GM21447 (cell line): Measurements from ENCODE around the gene TXNDC11.

Experiments
- ATAC-seq: cut with Tn5 transposase; IDR thresholded peaks from one replicate; pipeline ENCODE4 v1.9.1; 2021; ENCODE audit not compliant: unreplicated experiment

Gene TXNDC11

GRCh38 chr16:11632455-11632939 is 110.2 kb downstream of the TXNDC11 start:
- no peak for ATAC-seq

DNA sequence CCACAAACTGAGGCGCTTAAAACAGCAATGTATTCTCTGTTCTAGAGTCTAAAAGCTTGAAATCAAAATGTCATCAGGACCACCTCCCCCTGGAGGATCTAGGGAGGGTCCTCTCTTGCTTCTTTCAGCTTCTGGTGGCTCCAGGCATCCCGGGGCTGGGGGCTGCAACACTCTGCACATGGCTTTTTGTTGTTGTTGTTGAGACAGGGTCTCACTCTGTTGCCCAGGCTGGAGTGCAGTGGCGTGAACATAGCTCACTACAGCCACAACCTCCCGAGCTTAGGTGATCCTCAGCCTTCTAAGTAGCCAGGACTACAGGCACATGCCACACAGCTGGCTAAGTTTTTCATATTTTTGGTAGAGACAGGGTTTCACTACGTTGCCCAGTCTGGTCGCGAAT is 111.4 kb downstream of the TXNDC11 start:
- ATAC-seq = no peak

DNA sequence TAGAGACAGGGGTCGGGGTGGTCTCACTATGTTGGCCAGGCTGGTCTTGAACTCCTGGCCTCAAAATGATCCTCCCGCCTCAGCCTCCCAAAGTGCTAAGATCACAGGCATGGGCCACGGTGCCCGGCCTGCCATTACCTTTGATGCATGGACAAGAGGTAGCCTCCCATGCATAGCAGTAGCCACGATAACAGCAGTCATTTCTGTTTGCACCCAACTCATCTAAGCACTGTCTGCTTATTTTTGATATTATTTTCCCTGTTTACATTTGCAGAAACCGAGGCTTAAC is 111.9 kb downstream of the TXNDC11 start:
- no peak for ATAC-seq

DNA sequence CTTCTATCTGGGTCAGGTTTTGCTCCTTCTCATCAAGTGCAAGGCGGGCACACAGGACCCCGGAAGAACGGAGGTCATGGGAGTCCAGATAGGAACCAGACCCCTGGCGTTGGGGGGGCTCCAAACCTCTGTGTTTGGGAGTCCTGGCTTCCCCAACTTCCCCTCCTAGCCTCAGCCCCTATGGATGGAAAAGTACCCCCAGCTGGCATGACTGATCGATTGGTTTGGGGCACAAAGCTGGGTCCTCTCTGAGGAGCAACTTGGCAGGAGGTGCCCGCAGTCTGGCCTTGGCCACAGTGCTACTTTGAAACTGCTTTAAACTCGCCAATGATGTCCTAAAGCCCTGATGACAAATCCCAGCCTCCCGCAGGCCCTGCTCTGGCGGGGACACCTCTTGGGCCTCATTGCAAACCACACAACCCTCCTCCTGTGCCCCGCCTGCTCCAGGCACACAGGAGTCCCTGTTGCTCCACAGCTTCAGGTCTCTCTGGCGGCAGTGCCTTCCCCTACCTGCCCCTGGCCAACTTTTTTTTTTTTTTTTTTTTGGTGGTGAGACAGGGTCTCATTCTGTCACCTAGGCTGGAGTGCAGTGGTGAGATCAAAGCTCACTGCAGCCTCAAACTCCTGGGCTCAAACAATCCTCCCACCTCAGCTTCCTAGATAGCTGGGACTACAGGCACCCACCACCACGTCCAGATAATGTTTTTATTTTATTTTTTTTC is 112.5 kb downstream of the TXNDC11 start:
- ATAC-seq = no peak
